ENCODE results near the gene AFG1L. TPM values are rescaled to one million over a fixed set of nuclear protein-coding genes. Genes with fewer than 3 reads are reported as not detected.

The AFG1L gene
- total RNA-seq, 4 donors from 2014 or later = 2.8 to 10.5 (median 3.9) TPM

DNA sequence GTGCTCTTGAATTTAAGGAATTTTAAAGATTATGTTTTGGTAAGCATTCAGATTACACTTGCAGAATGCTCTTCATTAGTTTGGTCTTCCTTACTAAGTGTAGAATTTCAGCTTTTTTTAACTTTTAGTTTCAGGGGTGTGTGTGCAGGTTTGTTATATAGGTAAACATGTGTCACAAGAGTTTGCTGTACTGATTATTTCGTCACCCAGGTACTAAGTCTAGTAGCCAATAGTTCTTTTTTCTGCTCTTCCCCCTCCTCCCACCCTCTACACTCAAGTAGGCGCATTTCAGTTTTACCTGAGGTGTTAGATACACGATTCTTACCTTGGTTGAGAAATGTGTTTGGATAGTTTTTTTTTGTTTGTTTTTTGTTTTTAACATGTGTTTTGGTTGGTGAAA is 68.3 kb downstream of the AFG1L start:
- DNase-seq = no peak
- H3K27ac ChIP-seq = no peak overlapping the region
- no peaks in the 10 kb centered on the region for H3K9me3 ChIP-seq
- intact Hi-C loops (cut with DNase I) = no loop called here
- TF ChIP-seq, protein P1, sequence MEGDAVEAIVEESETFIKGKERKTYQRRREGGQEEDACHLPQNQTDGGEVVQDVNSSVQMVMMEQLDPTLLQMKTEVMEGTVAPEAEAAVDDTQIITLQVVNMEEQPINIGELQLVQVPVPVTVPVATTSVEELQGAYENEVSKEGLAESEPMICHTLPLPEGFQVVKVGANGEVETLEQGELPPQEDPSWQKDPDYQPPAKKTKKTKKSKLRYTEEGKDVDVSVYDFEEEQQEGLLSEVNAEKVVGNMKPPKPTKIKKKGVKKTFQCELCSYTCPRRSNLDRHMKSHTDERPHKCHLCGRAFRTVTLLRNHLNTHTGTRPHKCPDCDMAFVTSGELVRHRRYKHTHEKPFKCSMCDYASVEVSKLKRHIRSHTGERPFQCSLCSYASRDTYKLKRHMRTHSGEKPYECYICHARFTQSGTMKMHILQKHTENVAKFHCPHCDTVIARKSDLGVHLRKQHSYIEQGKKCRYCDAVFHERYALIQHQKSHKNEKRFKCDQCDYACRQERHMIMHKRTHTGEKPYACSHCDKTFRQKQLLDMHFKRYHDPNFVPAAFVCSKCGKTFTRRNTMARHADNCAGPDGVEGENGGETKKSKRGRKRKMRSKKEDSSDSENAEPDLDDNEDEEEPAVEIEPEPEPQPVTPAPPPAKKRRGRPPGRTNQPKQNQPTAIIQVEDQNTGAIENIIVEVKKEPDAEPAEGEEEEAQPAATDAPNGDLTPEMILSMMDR (IDR thresholded peaks at IDR 0.05) = no peak
- TF ChIP-seq POLR2A (IDR thresholded peaks at IDR 0.05) = no peak
- no peaks in the 10 kb centered on the region for H3K27me3 ChIP-seq
- H3K4me1 ChIP-seq = peaks cover 0 to 14% (median 0%) of the 10 kb centered on the region in 3 donors
- WGBS, 2 donors = 70% methylated on average over 3 of the region's 3 CpGs
- H3K36me3 ChIP-seq = peaks cover 0 to 12% (median 0%) of the 10 kb centered on the region in 3 donors
- no peak overlapping the region for H3K4me3 ChIP-seq

DNA sequence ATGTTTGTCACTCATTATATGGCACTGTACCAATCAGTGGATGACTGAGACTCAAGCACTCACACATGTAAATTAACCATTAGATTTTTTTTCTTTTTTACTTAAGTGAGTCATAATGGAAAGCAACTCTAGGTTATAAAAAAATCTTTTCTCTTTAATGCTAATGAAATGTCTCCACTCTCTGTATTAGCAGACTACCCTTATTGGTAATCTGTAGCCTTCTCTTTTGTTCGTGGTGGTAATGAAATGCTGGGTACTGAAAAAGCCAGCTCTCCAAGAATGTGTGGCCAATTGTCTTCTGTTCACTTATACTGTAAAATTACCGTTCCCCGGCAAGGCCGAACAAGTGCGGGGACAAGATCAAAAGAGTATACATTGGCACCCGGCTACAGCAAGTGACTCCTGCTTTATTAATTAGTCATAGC is 69.0 kb downstream of the AFG1L start:
- DNase-seq = no peak
- Histone ChIP-seq H3K27ac (no peak overlapping the region), H3K4me3 (peak overlapping the region in 1 of 4 donors; percentile 12), H3K4me1 (peaks cover 0 to 14% (median 0%) of the 10 kb centered on the region in 3 donors), H3K27me3 (no peaks in the 10 kb centered on the region), H3K36me3 (peaks cover 0 to 4% (median 0%) of the 10 kb centered on the region in 3 donors), H3K9me3 (no peaks in the 10 kb centered on the region)
- intact Hi-C loops (cut with DNase I) = no loop called here
- TF ChIP-seq, protein P1 (IDR thresholded peaks at IDR 0.05) = no peak
- no peak for TF ChIP-seq POLR2A (IDR thresholded peaks at IDR 0.05)
- WGBS, 2 donors = 27 to 37% methylated on average over 6 of the region's 6 CpGs

DNA sequence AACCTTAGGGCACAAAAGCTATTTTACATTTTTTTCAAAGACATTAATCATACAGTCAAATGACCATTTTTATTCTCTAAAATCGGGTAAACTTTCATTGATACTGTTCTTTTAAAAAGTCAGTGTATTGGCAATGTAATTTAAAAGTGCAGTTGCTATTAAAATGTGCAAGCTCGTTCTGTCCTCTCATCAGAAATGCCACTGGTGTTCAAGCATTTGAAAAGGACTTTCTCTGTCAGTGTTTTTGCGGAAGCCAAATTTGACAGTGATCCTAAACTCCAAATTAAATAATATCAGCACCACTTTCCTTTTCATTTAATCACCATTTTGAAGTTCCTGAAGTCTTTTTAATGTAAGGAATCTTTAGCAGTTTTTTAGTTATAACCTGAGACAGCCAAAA is 69.6 kb downstream of the AFG1L start:
- intact Hi-C loops (cut with DNase I) = no loop called here
- H3K4me3 ChIP-seq = no peak overlapping the region
- DNase-seq = no peak
- H3K36me3 ChIP-seq = no peaks in the 10 kb centered on the region
- no peaks in the 10 kb centered on the region for H3K27me3 ChIP-seq
- no peaks in the 10 kb centered on the region for H3K9me3 ChIP-seq
- TF ChIP-seq POLR2A (IDR thresholded peaks at IDR 0.05) = no peak
- TF ChIP-seq, protein P1 (IDR thresholded peaks at IDR 0.05) = no peak
- 61 to 65% methylated on average over 3 of the region's 3 CpGs for WGBS, 2 donors
- no peak overlapping the region for H3K27ac ChIP-seq
- H3K4me1 ChIP-seq = peaks cover 0 to 14% (median 0%) of the 10 kb centered on the region in 3 donors

DNA sequence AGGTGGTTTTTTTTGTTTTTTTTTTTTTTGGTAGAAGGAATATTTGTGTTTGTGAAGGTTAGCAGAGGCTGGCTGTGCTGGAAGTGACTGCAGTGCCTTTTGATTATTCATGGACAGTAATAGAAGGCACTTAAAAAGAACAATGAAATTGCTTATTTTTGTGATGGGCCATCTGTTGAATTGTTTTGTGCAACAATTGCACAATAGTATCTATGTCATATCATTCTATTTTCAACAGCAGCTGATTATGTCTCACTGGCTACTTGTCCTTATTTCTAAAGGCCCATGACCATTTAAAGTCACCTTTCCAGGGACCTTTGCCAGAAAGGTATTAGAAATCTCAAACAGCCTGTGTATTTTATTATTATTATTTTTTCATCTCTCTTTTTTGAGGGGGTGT is 70.6 kb downstream of the AFG1L start:
- no peaks in the 10 kb centered on the region for H3K9me3 ChIP-seq
- no peak overlapping the region for H3K4me3 ChIP-seq
- no peaks in the 10 kb centered on the region for H3K36me3 ChIP-seq
- H3K4me1 ChIP-seq = peaks cover 0 to 14% (median 0%) of the 10 kb centered on the region in 3 donors
- no peaks in the 10 kb centered on the region for H3K27me3 ChIP-seq
- no peak overlapping the region for H3K27ac ChIP-seq
- no peak for TF ChIP-seq POLR2A (IDR thresholded peaks at IDR 0.05)
- TF ChIP-seq, protein P1 (IDR thresholded peaks at IDR 0.05) = no peak
- no peak for DNase-seq
- intact Hi-C loops (cut with DNase I) = no loop called here

DNA sequence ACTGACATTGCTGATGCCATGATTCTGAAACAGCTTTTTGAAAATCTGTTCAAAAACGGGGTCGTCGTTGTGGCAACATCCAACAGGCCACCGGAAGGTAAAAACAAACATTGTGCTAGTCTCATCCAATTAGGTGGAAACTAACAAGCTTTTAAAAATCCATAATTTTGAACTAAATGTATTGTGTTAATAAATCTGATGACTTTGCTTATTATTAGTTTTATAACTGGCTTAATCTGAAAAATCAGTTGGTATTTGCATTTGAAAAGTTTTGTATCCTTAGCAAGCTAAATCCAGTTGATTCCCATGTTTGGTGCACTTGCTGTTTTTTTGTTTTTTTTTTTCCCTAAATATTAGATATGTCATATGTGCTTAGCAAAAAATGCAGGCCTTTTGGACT is 71.4 kb downstream of the AFG1L start:
- H3K9me3 ChIP-seq = no peaks in the 10 kb centered on the region
- peaks cover 0 to 14% (median 0%) of the 10 kb centered on the region in 3 donors for H3K4me1 ChIP-seq
- no peak for TF ChIP-seq POLR2A (IDR thresholded peaks at IDR 0.05)
- TF ChIP-seq, protein P1 (IDR thresholded peaks at IDR 0.05) = no peak
- H3K27ac ChIP-seq = no peak overlapping the region
- H3K27me3 ChIP-seq = no peaks in the 10 kb centered on the region
- no peak for DNase-seq
- H3K36me3 ChIP-seq = no peaks in the 10 kb centered on the region
- intact Hi-C loops (cut with DNase I) = no loop called here
- 87 to 91% methylated on average over 4 of the region's 4 CpGs for WGBS, 2 donors
- H3K4me3 ChIP-seq = no peak overlapping the region
